RKO (cell line): ENCODE results near the gene HSBP1L1.

Experiments
- DNase-seq: peaks from one replicate; pipeline ENCODE4 v3.0.0-alpha.2; 2016; ENCODE audit warnings: low spot score

The HSBP1L1 gene

GRCh38 chr18:79930020-79930642, 34.3 kb upstream of the HSBP1L1 start:
- DNase-seq = peak; percentile 36

GRCh38 chr18:79931475-79931874, 33.0 kb upstream of the HSBP1L1 start:
- DNase-seq = no peak

GRCh38 chr18:79932907-79933306, 31.5 kb upstream of the HSBP1L1 start:
- DNase-seq = no peak

- no peak for DNase-seq
Measured at GRCh38 chr18:79933765-79934164, 30.7 kb upstream of the HSBP1L1 start.

GRCh38 chr18:79934311-79935097, 29.9 kb upstream of the HSBP1L1 start:
- no peak for DNase-seq

GRCh38 chr18:79935098-79935480, 29.4 kb upstream of the HSBP1L1 start:
- DNase-seq = no peak

GRCh38 chr18:79935499-79935898, 28.9 kb upstream of the HSBP1L1 start:
- DNase-seq = no peak

- DNase-seq = no peak
Measured at GRCh38 chr18:79935925-79936324, 28.5 kb upstream of the HSBP1L1 start.

GRCh38 chr18:79936641-79937040, 27.8 kb upstream of the HSBP1L1 start:
- DNase-seq = no peak

GRCh38 chr18:79937103-79937860, 27.2 kb upstream of the HSBP1L1 start:
- no peak for DNase-seq

GRCh38 chr18:79938196-79938595, 26.2 kb upstream of the HSBP1L1 start:
- DNase-seq = no peak

- no peak for DNase-seq
Measured at GRCh38 chr18:79939096-79939495, 25.3 kb upstream of the HSBP1L1 start.

GRCh38 chr18:79940126-79940813, 24.2 kb upstream of the HSBP1L1 start:
- DNase-seq = no peak

GRCh38 chr18:79940814-79941472, 23.5 kb upstream of the HSBP1L1 start:
- DNase-seq = no peak

GRCh38 chr18:79941473-79942119, 22.8 kb upstream of the HSBP1L1 start:
- no peak for DNase-seq

- DNase-seq = no peak
Measured at GRCh38 chr18:79942211-79942610, 22.2 kb upstream of the HSBP1L1 start.

- no peak for DNase-seq
Measured at GRCh38 chr18:79942786-79943607, 21.4 kb upstream of the HSBP1L1 start.

GRCh38 chr18:79943608-79944125, 20.8 kb upstream of the HSBP1L1 start:
- no peak for DNase-seq

GRCh38 chr18:79944126-79944731, 20.2 kb upstream of the HSBP1L1 start:
- no peak for DNase-seq

- no peak for DNase-seq
Measured at GRCh38 chr18:79944746-79945117, 19.7 kb upstream of the HSBP1L1 start.
